HepG2 (cell line): ENCODE data around the gene GIMAP8. TPM values are rescaled to one million over a fixed set of nuclear protein-coding genes. Genes with fewer than 3 reads are reported as not detected.

ENCODE experiments used
- ATAC-seq: fragments of 200-7000 bp; cut with Tn5 transposase; 3 replicates; pipeline ENCODE4 v1.9.1; 2020; ENCODE audit warnings: mild to moderate bottlenecking, moderate library complexity
- BruUV-seq: library from RNA; stranded (reverse); fragments of 400-500 nt; replicated peaks from 2 replicates; lab custom pipeline; 2021; lab: Mats Ljungman, UMichigan
- CTCF ChIA-PET: fragments of 300-600 bp; formaldehyde crosslinking; extraction: SDS; loops from one replicate; lab custom pipeline; 2021; ENCODE audit warnings: low total read pairs, inconsistent platforms, low intra/inter-chr PET ratio; lab: Yijun Ruan, JAX
- POLR2A ChIA-PET: fragments of 350-600 bp; sonication (Branson Sonifier 250); formaldehyde crosslinking; loops from one replicate; lab custom pipeline; 2020; ENCODE audit warnings: antibody characterized with exemption, inconsistent platforms; lab: Yijun Ruan, JAX
- DNase-seq: peaks from one replicate; pipeline ENCODE4 v3.0.0-alpha.2; 2015; ENCODE audit warnings: low spot score
- FAIRE-seq: peaks from 3 replicates; lab custom pipeline; 2011; peaks lifted over from hg19 to GRCh38; lab: Jason Lieb, UNC
- H2AFZ ChIP-seq: one replicate; pipeline ENCODE4 v1.6.1; 2011; ENCODE audit warnings: low read length, inconsistent platforms
- H3K27ac ChIP-seq: fragments of 300-600 bp; 3 replicates; pipeline ENCODE4 v1.8.0; 2011; ENCODE audit warnings: mixed run types, mild to moderate bottlenecking, mixed read lengths, low read length, inconsistent platforms; ENCODE audit not compliant: insufficient read depth; ENCODE audit errors: extremely low read length
- H3K27me3 ChIP-seq, 2 experiments: fragments of 200-600 bp in 1 of 2; 2 replicates in 1 of 2; 3 replicates in 1 of 2; pipeline versions ENCODE4 v1.6.0 to v1.8.0; 2011; ENCODE audit warnings: low read length in 2 of 2, mild to moderate bottlenecking in 2 of 2, moderate library complexity in 2 of 2, inconsistent platforms in 1 of 2; ENCODE audit not compliant: insufficient read depth in 2 of 2, control insufficient read depth in 1 of 2
- H3K36me3 ChIP-seq, 2 experiments: fragments of 200-600 bp in 1 of 2; replicated peaks in 1 of 2; 2 replicates in 1 of 2; 3 replicates in 1 of 2; pipeline versions ENCODE4 v1.5.1 to v1.8.0; 2011; ENCODE audit warnings: low read length in 2 of 2, inconsistent platforms in 1 of 2; ENCODE audit not compliant: insufficient read depth in 2 of 2, control insufficient read depth in 1 of 2
- H3K4me1 ChIP-seq: 2 replicates; pipeline ENCODE4 v1.5.1; 2012; ENCODE audit warnings: low read length, inconsistent platforms; ENCODE audit not compliant: insufficient read depth
- H3K4me2 ChIP-seq: 2 replicates; pipeline ENCODE4 v1.6.0; 2011; ENCODE audit warnings: low read depth, low read length, inconsistent platforms
- H3K4me3 ChIP-seq, 3 experiments: fragments of 200-600 bp in 1 of 3; sonication (generic), shearing (Covaris generic) in 1 of 3; replicated peaks in 1 of 3; 2 replicates each; pipeline ENCODE4 v1.5.1; 2011 to 2016; ENCODE audit warnings: low read length in 3 of 3, inconsistent platforms in 2 of 3, low read depth in 2 of 3, mild to moderate bottlenecking in 2 of 3, control low read depth in 1 of 3, mixed read lengths in 1 of 3; ENCODE audit not compliant: insufficient read depth in 1 of 3
- H3K79me2 ChIP-seq: one replicate; pipeline ENCODE4 v1.6.1; 2011; ENCODE audit warnings: low read length, inconsistent platforms; ENCODE audit not compliant: insufficient read depth
- H3K9ac ChIP-seq: 2 replicates; pipeline ENCODE4 v1.6.0; 2011; ENCODE audit warnings: mild to moderate bottlenecking, low read depth, low read length, inconsistent platforms; ENCODE audit not compliant: insufficient read depth
- H3K9me3 ChIP-seq: 2 replicates; pipeline ENCODE4 v1.5.1; 2012; ENCODE audit warnings: mild to moderate bottlenecking, low read length
- H4K20me1 ChIP-seq: 2 replicates; pipeline ENCODE4 v1.6.0; 2011; ENCODE audit warnings: inconsistent platforms, mild to moderate bottlenecking, low read length, moderate library complexity; ENCODE audit not compliant: insufficient read depth
- AGO1 ChIP-seq: fragments of 200-400 bp; formaldehyde crosslinking; IDR thresholded peaks from 2 replicates; pipeline ENCODE4 v1.6.1; 2017; ENCODE audit warnings: mild to moderate bottlenecking, low read depth, low read length, moderate library complexity; ENCODE audit not compliant: poor library complexity, severe bottlenecking
- AHR ChIP-seq: IDR thresholded peaks from 2 replicates; pipeline ENCODE4 v1.6.1; 2018; ENCODE audit warnings: missing genetic modification reagents, missing compliant biosample characterization
- BCLAF1 ChIP-seq: fragments of 450-650 bp; IDR thresholded peaks from 2 replicates; pipeline ENCODE4 v1.6.1; 2017; ENCODE audit warnings: mild to moderate bottlenecking
- CENPX ChIP-seq: sonication (generic); formaldehyde crosslinking; IDR thresholded peaks from 2 replicates; pipeline ENCODE4 v1.9.0; 2021; ENCODE audit warnings: mild to moderate bottlenecking, missing genetic modification reagents, moderate library complexity
- ETV6 ChIP-seq: sonication (generic); formaldehyde crosslinking; conservative IDR thresholded peaks from 2 replicates; pipeline ENCODE4 v1.4.0; 2020; ENCODE audit warnings: missing genetic modification reagents
- GABPB1 ChIP-seq: IDR thresholded peaks from 2 replicates; pipeline ENCODE4 v1.6.1; 2016; ENCODE audit warnings: mild to moderate bottlenecking, missing genetic modification reagents, moderate library complexity, missing compliant biosample characterization
- PRDM10 ChIP-seq: sonication (generic); formaldehyde crosslinking; IDR thresholded peaks from 2 replicates; pipeline ENCODE4 v1.4.0; 2020; ENCODE audit warnings: low read depth, missing genetic modification reagents
- SRSF1 ChIP-seq: fragments of 200-400 bp; formaldehyde crosslinking; optimal IDR thresholded peaks from 2 replicates; pipeline ENCODE3; 2017; ENCODE audit warnings: mild to moderate bottlenecking, low read depth, low read length, moderate library complexity
- TSC22D2 ChIP-seq: sonication (generic); formaldehyde crosslinking; IDR thresholded peaks from 2 replicates; pipeline ENCODE4 v1.5.1; 2020; ENCODE audit warnings: missing genetic modification reagents, mild to moderate bottlenecking, borderline replicate concordance
- USF2 ChIP-seq, 2 experiments: sonication (generic) in 1 of 2; formaldehyde crosslinking in 1 of 2; IDR thresholded peaks; 2 replicates each; pipeline versions ENCODE4 v1.5.1 to v1.6.1; 2011 to 2020; ENCODE audit warnings: borderline replicate concordance in 1 of 2, low read depth in 1 of 2, low read length in 1 of 2, mild to moderate bottlenecking in 1 of 2, missing genetic modification reagents in 1 of 2, moderate library complexity in 1 of 2
- ZMAT3 ChIP-seq: sonication (generic); formaldehyde crosslinking; conservative IDR thresholded peaks from 2 replicates; pipeline ENCODE4 v1.7.0; 2021; ENCODE audit warnings: missing genetic modification reagents
- ZNF235 ChIP-seq: sonication (generic); formaldehyde crosslinking; IDR thresholded peaks from 2 replicates; pipeline ENCODE4 v1.8.1; 2023; ENCODE audit warnings: mild to moderate bottlenecking, missing genetic modification reagents, borderline replicate concordance
- ZNF3 ChIP-seq: IDR thresholded peaks from 2 replicates; pipeline ENCODE4 v1.7.0; 2017; ENCODE audit warnings: inconsistent platforms
- ZNF431 ChIP-seq: sonication (generic); formaldehyde crosslinking; IDR thresholded peaks from 2 replicates; pipeline ENCODE4 v1.9.0; 2022; ENCODE audit warnings: missing genetic modification reagents, low read depth, mild to moderate bottlenecking, borderline replicate concordance
- WGBS: methylation state at CpG from one replicate; pipeline ENCODE4 v1.1.6; 2017; ENCODE audit warnings: low lambda C conversion rate; 5-methylcytosine and 5-hydroxymethylcytosine counted together
- in situ Hi-C: cut with HindIII; loops from 2 replicates; pipeline ENCODE4 v1.10.0; 2017; ENCODE audit warnings: low pct_unique_long_range_greater_than_20kb; ENCODE audit not compliant: extremely low pct_ligation_motif_present
- intact Hi-C: fragments of 100-400 bp; cut with micrococcal nuclease; formaldehyde crosslinking; loops from one replicate; pipeline ENCODE4 v1.10.0; 2022; ENCODE audit not compliant: unreplicated experiment
- polyA plus RNA-seq, 8 experiments: library from polyadenylated mRNA; depleted of rRNA in 3 of 8; stranded (reverse) in 7 of 8; unstranded in 1 of 8; fragments of >200 nt; fragmentation: Illumina TruSeq in 4 of 8; extraction: Trizol in 4 of 8; gene quantifications; 2 replicates each; pipeline versions ENCODE4 v1.2.1 to v1.2.3, GENCODE V29; 2011 to 2016; ENCODE audit warnings: low read depth in 4 of 8, missing spikeins in 1 of 8, mixed read lengths in 1 of 8; ENCODE audit not compliant: insufficient read depth in 1 of 8
- total RNA-seq, 5 experiments: library from RNA; depleted of rRNA; stranded (reverse); fragments of >200 nt; fragmentation: Illumina TruSeq; extraction: Trizol; gene quantifications; 2 replicates each; pipeline ENCODE4 v1.2.3, GENCODE V29; 2016; ENCODE audit warnings: low read depth in 1 of 5
- TF ChIP-seq, protein P1 (sequence below): sonication (generic); formaldehyde crosslinking; IDR thresholded peaks from 2 replicates; pipeline ENCODE4 v1.5.1; 2020; ENCODE audit warnings: mild to moderate bottlenecking, missing genetic modification reagents, moderate library complexity

GIMAP8 gene
- total and polyA plus RNA-seq, 2 of the 13 experiments (the other 11 are each of a cell fraction or from before 2014, with no cell fraction given), result not detected

DNA sequence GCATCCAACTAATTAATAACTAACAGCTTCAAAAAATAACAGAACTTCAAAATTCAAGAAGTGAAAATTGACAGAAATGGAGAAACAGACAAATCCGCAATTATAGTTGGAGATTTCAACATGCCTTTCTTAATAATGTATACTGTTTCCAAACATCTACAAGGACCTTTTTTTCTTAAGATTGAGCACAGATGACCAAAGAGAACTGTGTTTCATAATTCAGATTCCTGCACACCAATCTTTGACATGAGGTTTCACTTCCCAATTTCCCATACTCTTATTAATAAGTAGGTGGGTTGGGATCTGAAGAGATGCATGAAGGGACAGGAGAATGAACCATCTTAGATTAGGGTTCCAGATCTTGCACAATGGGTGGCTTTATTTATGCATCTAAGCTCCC, 39.4 kb downstream of the GIMAP8 start:
- ChIA-PET POLR2A (no interaction called here), CTCF (no interaction called here)
- 57% methylated on average over 1 of the region's 1 CpG for WGBS
- no peaks in the 10 kb centered on the region for H4K20me1 ChIP-seq
- no peaks in the 10 kb centered on the region for H3K9me3 ChIP-seq
- ATAC-seq, result no peak
- H3K4me2 ChIP-seq, result no peak overlapping the region
- intact Hi-C loops (no loop called here), in situ Hi-C loops (no loop called here)
- no peak overlapping the region for H3K27ac ChIP-seq
- H3K36me3 ChIP-seq, result no peaks in the 10 kb centered on the region
- DNase-seq, result no peak
- H3K27me3 ChIP-seq, result no peaks in the 10 kb centered on the region
- no peak overlapping the region for H3K9ac ChIP-seq
- BruUV-seq, result no TSS peak
- no peak for FAIRE-seq
- H3K79me2 ChIP-seq, result no peaks in the 10 kb centered on the region
- H2AFZ ChIP-seq, result no peak overlapping the region
- no peak overlapping the region for H3K4me3 ChIP-seq
- no peaks in the 10 kb centered on the region for H3K4me1 ChIP-seq
- no peak for TF ChIP-seq AHR (CRISPR knock-in tag)
- no peak for TF ChIP-seq ETV6
- no peak for TF ChIP-seq ZNF431 (CRISPR knock-in tag)
- no peak for TF ChIP-seq PRDM10 (CRISPR knock-in tag)
- no peak for TF ChIP-seq GABPB1 (CRISPR knock-in tag)
- TF ChIP-seq USF2 (IDR thresholded peaks at IDR 0.05; ENCODE audit: low read depth, low read length), result no peak
- no peak for TF ChIP-seq USF2 (CRISPR knock-in tag; IDR thresholded peaks at IDR 0.05; ENCODE audit: borderline replicate concordance)
- TF ChIP-seq ZNF235, result no peak
- TF ChIP-seq ZNF3, result no peak
- TF ChIP-seq BCLAF1, result no peak
- no peak for TF ChIP-seq SRSF1
- no peak for TF ChIP-seq ZMAT3
- no peak for TF ChIP-seq TSC22D2 (CRISPR knock-in tag)
- no peak for TF ChIP-seq AGO1
- no peak for TF ChIP-seq CENPX
- TF ChIP-seq, protein P1, sequence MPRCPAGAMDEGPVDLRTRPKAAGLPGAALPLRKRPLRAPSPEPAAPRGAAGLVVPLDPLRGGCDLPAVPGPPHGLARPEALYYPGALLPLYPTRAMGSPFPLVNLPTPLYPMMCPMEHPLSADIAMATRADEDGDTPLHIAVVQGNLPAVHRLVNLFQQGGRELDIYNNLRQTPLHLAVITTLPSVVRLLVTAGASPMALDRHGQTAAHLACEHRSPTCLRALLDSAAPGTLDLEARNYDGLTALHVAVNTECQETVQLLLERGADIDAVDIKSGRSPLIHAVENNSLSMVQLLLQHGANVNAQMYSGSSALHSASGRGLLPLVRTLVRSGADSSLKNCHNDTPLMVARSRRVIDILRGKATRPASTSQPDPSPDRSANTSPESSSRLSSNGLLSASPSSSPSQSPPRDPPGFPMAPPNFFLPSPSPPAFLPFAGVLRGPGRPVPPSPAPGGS (CRISPR knock-in tag), result no peak
